Stimulated activated effector memory CD8-positive, alpha-beta T cell treated with anti-CD3 and anti-CD28 coated beads, Interleukin-12 subunit alpha, Interleukin-12 subunit beta, amount 100 ng/mL, for 72 hours (primary cell): ENCODE measurements around the gene CMPK2.

Source experiments
- ATAC-seq: fragments of 150-1000 bp; cut with Tn5 transposase; 2 replicates; pipeline ENCODE4 v1.10.0; 2021
- DNase-seq, 2 donors: peaks; one replicate each; pipeline ENCODE4 v3.0.0; 2021 to 2022; ENCODE audit warnings: low spot score in 2 of 2
- H3K27ac Mint-ChIP-seq: one replicate; pipeline ENCODE4 v1.8.0; 2022; ENCODE audit warnings: mild to moderate bottlenecking, mixed read lengths
- H3K36me3 Mint-ChIP-seq: one replicate; pipeline ENCODE4 v1.8.0; 2022; ENCODE audit warnings: mild to moderate bottlenecking, mixed read lengths
- H3K4me1 Mint-ChIP-seq: one replicate; pipeline ENCODE4 v1.8.0; 2022; ENCODE audit warnings: mixed read lengths
- H3K4me3 Mint-ChIP-seq: one replicate; pipeline ENCODE4 v1.8.0; 2022; ENCODE audit warnings: mild to moderate bottlenecking, mixed read lengths
- H3K9me3 Mint-ChIP-seq: one replicate; pipeline ENCODE4 v1.8.0; 2022; ENCODE audit warnings: mixed read lengths

Gene CMPK2

GRCh38 chr2:6835467-6835866 is 30.2 kb downstream of the CMPK2 start:
- peaks cover 26% of the 10 kb centered on the region for H3K9me3 Mint-ChIP-seq
- H3K4me1 Mint-ChIP-seq = peaks cover 8% of the 10 kb centered on the region
- H3K36me3 Mint-ChIP-seq = peaks cover 6% of the 10 kb centered on the region
- ATAC-seq (peak; percentile 67), DNase-seq (no peak)
- no peak overlapping the region for H3K27ac Mint-ChIP-seq
- no peak overlapping the region for H3K4me3 Mint-ChIP-seq

DNA sequence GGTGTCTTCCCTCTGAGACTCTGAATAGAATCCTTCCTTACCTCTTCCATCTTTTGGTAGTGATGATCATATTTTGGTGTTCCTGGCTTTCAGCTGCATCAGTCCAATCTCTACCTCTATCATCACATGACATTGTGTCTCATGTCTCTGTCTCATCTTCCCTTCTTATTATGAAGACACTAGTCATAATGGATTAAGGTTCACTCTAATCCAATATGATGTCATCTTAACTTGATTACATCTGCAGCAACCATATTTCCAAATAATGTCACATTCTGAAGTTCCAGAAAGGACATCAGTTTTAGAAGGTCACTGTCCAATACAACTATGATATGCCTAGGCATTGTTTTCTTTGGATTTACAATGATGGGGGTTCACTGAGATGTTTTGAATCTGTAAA is 31.5 kb downstream of the CMPK2 start:
- Mint-ChIP-seq H3K36me3 (peaks cover 6% of the 10 kb centered on the region), H3K4me3 (no peak overlapping the region), H3K9me3 (peaks cover 27% of the 10 kb centered on the region), H3K27ac (no peak overlapping the region), H3K4me1 (peaks cover 8% of the 10 kb centered on the region)
- ATAC-seq = no peak
- DNase-seq = no peak

- Mint-ChIP-seq H3K27ac (peak overlapping the region; percentile 83), H3K4me3 (peak overlapping the region; percentile 31), H3K4me1 (peaks cover 8% of the 10 kb centered on the region), H3K9me3 (peaks cover 27% of the 10 kb centered on the region), H3K36me3 (peaks cover 6% of the 10 kb centered on the region)
- DNase-seq (no peak), ATAC-seq (no peak)
Measured at GRCh38 chr2:6833300-6833604, 32.5 kb downstream of the CMPK2 start.

DNA sequence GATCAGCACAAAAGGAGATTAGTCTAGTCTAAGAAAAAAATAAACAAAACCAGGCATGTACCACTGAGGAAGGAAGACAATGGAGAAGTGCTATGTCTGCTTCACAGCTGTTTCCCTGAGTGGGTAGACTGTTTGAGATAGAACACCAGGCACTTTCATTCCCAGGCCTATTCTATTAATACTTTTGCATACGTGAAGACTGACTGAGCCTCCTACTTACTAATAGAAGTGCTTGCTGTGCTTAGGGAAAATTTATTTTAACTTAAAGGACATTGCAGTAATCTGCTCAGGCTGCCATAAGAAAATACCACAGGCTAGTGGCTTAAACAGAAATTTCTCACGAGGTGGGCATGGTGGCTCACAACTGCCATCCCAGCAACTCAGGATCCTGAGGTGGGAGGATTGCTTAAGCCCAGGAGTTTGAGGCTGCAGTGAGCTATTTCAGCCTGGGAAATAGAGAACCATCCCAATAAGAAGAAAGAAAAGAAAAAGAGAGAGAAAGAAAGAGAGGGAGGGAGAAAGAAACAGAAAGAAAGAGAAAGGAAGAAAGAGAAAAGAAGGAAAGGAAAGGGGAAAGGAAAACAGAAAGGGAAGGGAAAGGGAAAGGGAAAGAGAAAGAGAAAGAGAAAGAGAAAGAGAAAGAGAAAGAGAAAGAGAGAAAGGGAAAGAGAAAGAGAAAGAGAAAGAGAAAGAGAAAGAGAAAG is 33.0 kb downstream of the CMPK2 start:
- Mint-ChIP-seq H3K4me3 (peak overlapping the region; percentile 31), H3K9me3 (peaks cover 27% of the 10 kb centered on the region), H3K27ac (peak overlapping the region; percentile 83), H3K36me3 (peaks cover 6% of the 10 kb centered on the region), H3K4me1 (peaks cover 8% of the 10 kb centered on the region)
- no peak for ATAC-seq
- no peak for DNase-seq

DNA sequence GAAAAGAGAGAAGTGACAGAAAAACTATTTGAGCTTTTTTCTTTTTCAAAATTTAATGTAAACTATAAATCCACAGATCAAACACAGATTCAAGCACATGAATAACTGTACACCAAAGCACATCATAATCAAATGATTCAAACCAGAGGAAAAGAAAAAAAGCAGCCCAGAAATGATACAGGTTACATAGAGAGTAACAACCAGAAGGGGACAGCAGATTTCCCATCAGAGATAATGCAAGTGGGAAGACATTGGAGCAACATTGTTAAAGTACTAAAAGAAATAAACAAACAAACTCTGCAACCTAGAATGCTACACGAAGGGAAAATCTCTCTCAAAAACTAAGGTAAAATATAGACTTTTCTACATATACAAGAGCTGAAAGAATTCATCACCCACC is 34.5 kb downstream of the CMPK2 start:
- Mint-ChIP-seq H3K36me3 (peaks cover 6% of the 10 kb centered on the region), H3K27ac (no peak overlapping the region), H3K4me1 (peaks cover 8% of the 10 kb centered on the region), H3K9me3 (peaks cover 27% of the 10 kb centered on the region), H3K4me3 (no peak overlapping the region)
- no peak for ATAC-seq
- DNase-seq = no peak

GRCh38 chr2:6828299-6828584 is 37.5 kb downstream of the CMPK2 start:
- Mint-ChIP-seq H3K4me3 (no peak overlapping the region), H3K36me3 (peaks cover 6% of the 10 kb centered on the region), H3K27ac (no peak overlapping the region), H3K9me3 (peaks cover 20% of the 10 kb centered on the region), H3K4me1 (peaks cover 7% of the 10 kb centered on the region)
- ATAC-seq = no peak
- DNase-seq = no peak

DNA sequence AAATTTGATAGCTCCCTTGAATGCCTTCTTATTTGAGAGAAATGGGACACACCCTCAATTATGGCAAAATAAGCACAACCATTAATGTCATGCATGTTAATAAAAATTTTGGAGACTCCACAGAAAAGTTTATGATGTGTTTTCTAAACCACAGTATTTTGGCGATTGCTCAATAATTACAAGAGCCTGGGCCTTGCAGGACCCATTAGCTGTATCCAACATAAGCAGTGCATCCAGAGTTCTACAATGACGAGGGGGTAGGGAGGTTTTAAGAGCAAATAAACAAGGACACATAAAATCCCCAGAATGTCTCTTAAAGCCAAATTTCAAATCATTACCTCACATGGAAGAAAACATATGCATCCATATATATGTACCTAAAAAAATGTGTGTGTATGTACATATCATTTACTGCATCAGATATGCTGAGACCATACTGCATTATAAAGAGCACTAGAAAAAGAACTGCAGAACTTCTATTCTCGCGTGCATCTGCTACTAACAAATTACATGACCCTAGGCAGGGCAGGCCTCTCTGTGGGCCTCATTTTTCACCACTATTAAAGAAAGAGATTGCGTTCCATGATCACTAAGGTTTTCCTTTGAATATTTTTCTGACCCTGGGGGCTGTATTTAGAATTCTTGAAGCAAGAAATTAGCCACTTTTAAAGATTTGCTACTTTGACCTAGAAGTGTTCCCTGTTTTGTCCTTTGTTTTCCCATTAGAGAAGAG is 38.0 kb downstream of the CMPK2 start:
- peaks cover 16% of the 10 kb centered on the region for H3K9me3 Mint-ChIP-seq
- peaks cover 1% of the 10 kb centered on the region for H3K36me3 Mint-ChIP-seq
- no peak overlapping the region for H3K27ac Mint-ChIP-seq
- DNase-seq (no peak), ATAC-seq (no peak)
- H3K4me1 Mint-ChIP-seq = peaks cover 2% of the 10 kb centered on the region
- H3K4me3 Mint-ChIP-seq = no peak overlapping the region

DNA sequence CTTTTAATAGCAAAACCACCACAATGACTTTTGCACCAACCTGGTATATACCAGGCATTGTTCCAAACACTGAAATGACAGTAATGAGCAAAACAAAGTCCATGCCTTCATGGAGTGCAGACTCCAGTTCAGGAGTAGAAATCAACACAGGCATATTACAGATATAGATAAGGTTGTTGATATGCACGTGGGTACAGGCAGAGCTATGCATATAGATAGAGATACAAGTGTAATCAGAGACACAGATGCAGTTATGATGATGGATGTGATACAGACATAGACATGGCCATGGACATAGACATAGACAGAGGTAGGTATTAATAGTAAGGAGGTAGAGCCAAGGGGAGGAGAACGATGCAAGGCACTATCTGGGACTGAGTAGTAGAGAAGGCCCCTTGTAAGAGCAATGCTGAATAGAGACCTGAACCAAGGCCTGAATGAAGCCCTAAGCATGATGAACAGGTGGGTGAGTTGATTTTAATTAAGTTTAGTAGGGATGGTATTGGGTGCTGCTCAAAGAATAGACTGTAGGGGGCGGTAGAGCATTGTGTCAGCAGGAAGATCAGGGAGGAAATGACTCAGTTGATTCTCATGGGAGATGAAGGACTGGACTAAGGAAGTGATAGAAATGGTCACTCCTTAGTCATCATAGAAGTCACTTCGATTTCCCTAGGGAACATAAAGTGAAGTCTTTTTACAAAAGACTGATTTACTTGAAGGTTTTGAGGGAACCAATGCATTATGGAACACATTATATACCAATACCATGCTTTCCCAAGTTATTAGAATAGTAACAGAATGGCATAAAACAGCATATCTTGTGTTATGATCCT is 39.4 kb downstream of the CMPK2 start:
- peaks cover 13% of the 10 kb centered on the region for H3K9me3 Mint-ChIP-seq
- no peak overlapping the region for H3K4me3 Mint-ChIP-seq
- ATAC-seq (peak; percentile 83), DNase-seq (peak; percentile 40 to 79)
- no peaks in the 10 kb centered on the region for H3K4me1 Mint-ChIP-seq
- H3K36me3 Mint-ChIP-seq = no peaks in the 10 kb centered on the region
- H3K27ac Mint-ChIP-seq = no peak overlapping the region

GRCh38 chr2:6824962-6825361 is 40.7 kb downstream of the CMPK2 start:
- Mint-ChIP-seq H3K9me3 (peaks cover under 1% of the 10 kb centered on the region), H3K4me1 (no peaks in the 10 kb centered on the region), H3K27ac (no peak overlapping the region), H3K36me3 (peaks cover 3% of the 10 kb centered on the region), H3K4me3 (no peak overlapping the region)
- ATAC-seq (no peak), DNase-seq (no peak)

DNA sequence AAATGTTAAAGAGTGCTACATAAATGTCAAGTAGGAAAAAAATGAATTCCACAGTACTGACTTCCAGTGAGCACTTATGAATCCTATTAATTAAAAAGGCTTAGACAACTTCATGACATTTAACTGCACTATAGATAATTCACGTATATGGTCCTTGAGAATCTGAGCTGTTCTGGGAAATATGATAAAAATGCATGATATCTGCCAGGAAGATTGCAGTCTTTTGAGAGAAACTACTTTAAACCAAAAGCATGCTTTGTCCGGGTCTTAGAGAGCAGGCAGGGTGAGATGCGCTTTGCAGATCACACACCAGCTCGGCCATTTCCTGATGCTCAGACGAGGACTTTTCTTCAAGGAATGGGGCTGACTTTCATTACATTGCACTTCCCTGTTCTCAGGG is 42.6 kb downstream of the CMPK2 start:
- ATAC-seq (no peak), DNase-seq (no peak)
- Mint-ChIP-seq H3K4me3 (no peak overlapping the region), H3K36me3 (peaks cover 6% of the 10 kb centered on the region), H3K9me3 (no peaks in the 10 kb centered on the region), H3K27ac (no peak overlapping the region), H3K4me1 (no peaks in the 10 kb centered on the region)

- H3K9me3 Mint-ChIP-seq = no peaks in the 10 kb centered on the region
Measured at GRCh38 chr2:6822406-6822805, 43.3 kb downstream of the CMPK2 start.

DNA sequence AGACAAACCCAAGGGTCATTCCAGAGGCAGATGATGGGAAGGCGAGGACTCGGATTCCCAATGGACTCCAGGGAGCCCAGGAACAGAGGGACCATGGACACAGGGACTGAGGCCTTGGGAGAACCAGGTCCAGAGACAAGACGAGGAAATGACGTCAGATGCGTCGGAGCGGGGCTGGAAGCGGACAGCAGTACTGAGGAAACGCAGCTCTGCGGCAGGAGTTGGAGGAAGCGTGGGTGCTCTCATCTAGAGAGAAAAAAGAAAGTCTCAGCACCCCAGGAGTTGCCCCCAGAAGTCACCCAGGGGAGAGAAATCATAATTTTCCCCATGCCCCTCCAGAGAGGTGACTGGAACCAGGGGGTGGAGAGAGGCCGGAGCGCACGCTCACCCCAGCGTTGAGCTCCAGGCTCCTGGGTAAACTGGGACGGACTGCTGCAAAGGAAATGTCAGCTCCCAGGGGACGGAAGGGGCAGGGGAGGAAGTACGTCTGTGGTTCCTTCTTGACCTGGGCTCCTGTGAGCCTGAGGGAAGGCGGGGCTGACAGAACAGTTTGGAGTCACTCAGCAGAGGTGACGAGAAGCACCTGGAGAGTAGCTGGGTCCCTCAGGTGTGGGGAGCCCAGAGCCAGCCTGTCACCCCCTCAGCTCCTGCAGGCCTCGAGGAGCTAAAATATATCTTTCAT is 44.7 kb downstream of the CMPK2 start:
- peaks cover 6% of the 10 kb centered on the region for H3K36me3 Mint-ChIP-seq
- DNase-seq (no peak), ATAC-seq (no peak)

More at GRCh38 chr2:6822406-6822805, 43.3 kb downstream of the CMPK2 start:
- Mint-ChIP-seq H3K36me3 (peaks cover 6% of the 10 kb centered on the region), H3K4me3 (no peak overlapping the region), H3K4me1 (no peaks in the 10 kb centered on the region), H3K27ac (no peak overlapping the region)
- DNase-seq = no peak
- no peak for ATAC-seq

GRCh38 chr2:6820236-6820635 is 45.5 kb downstream of the CMPK2 start:
- no peak overlapping the region for H3K27ac Mint-ChIP-seq
- H3K36me3 Mint-ChIP-seq = peaks cover 6% of the 10 kb centered on the region
- no peaks in the 10 kb centered on the region for H3K9me3 Mint-ChIP-seq
- no peak overlapping the region for H3K4me3 Mint-ChIP-seq
- DNase-seq (no peak), ATAC-seq (no peak)
- no peaks in the 10 kb centered on the region for H3K4me1 Mint-ChIP-seq

More for the DNA sequence above, 44.7 kb downstream of the CMPK2 start:
- no peaks in the 10 kb centered on the region for H3K4me1 Mint-ChIP-seq
- H3K27ac Mint-ChIP-seq = no peak overlapping the region
- H3K4me3 Mint-ChIP-seq = no peak overlapping the region
- H3K9me3 Mint-ChIP-seq = no peaks in the 10 kb centered on the region

DNA sequence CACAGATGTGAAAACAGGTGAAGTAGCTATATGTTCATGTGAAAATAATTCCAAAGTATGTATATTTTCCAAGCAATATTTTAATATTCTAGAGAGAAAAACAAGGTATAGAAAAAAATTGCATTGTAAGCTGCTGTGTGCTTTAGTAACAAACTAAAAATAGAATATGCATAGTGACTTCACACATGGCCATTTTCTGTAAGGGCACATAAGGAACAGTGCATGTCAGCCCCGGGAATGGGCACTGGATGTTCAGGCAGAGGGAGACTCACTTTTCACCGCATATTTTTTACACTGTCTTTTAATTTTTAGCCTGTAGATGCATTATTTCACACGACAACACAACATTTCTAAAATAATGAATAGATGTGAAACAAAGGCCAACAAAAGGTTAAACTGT is 46.0 kb downstream of the CMPK2 start:
- no peaks in the 10 kb centered on the region for H3K4me1 Mint-ChIP-seq
- H3K36me3 Mint-ChIP-seq = peaks cover 6% of the 10 kb centered on the region
- DNase-seq (no peak), ATAC-seq (no peak)
- H3K4me3 Mint-ChIP-seq = no peak overlapping the region
- H3K27ac Mint-ChIP-seq = no peak overlapping the region
- no peaks in the 10 kb centered on the region for H3K9me3 Mint-ChIP-seq

- no peak overlapping the region for H3K27ac Mint-ChIP-seq
- DNase-seq (no peak), ATAC-seq (no peak)
- peaks cover 6% of the 10 kb centered on the region for H3K36me3 Mint-ChIP-seq
- H3K4me1 Mint-ChIP-seq = no peaks in the 10 kb centered on the region
- no peak overlapping the region for H3K4me3 Mint-ChIP-seq
- H3K9me3 Mint-ChIP-seq = no peaks in the 10 kb centered on the region
Measured at GRCh38 chr2:6818012-6818411, 47.7 kb downstream of the CMPK2 start.
